HG03558 (cell line): ENCODE data around the gene CPNE4.

Experiments
- ATAC-seq: cut with Tn5 transposase; IDR thresholded peaks from one replicate; pipeline ENCODE4 v1.9.1; 2021; ENCODE audit warnings: moderate number of reproducible peaks; ENCODE audit not compliant: unreplicated experiment; ENCODE audit errors: extremely low read depth

The CPNE4 gene

GRCh38 chr3:131749826-131750225, 285.0 kb downstream of the CPNE4 start:
- no peak for ATAC-seq

DNA sequence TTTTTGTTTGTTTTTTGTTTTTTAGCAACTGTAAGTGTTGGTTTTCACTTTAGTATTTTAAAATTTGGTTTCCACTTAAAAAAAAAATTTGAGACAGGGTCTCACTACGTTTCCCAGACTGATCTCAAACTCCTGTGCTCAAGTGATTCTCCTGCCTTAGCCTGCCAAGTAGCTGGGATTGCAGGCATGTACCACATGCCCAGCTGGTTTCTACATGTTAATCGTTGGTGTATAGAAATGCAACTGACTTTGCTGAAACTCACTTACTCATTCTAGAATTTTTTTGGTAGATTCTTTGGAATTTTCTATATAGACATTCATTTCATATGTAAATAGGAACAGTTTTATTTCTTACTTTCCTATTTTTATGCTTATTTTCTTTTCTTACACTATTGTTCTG, 287.3 kb downstream of the CPNE4 start:
- no peak for ATAC-seq

- no peak for ATAC-seq
Measured at GRCh38 chr3:131744765-131745164, 290.0 kb downstream of the CPNE4 start.

DNA sequence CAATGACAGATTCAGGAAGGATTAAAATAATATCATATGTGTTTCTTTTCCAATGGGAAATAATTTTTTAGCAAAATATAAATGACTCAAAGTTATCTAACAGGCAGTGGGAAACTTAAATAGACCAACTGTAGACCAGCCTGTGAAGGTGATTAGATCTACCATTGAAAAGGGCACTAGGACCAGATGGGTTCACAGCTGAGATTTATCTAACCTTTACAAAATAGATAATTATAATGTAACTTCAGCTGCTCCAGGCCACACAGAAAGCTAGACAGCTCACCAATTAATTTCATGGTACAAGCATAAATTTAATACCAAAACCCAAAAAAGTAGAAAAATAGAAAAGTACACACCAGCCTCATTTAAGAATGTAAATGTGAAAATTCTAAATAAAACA, 291.7 kb downstream of the CPNE4 start:
- ATAC-seq, result no peak

DNA sequence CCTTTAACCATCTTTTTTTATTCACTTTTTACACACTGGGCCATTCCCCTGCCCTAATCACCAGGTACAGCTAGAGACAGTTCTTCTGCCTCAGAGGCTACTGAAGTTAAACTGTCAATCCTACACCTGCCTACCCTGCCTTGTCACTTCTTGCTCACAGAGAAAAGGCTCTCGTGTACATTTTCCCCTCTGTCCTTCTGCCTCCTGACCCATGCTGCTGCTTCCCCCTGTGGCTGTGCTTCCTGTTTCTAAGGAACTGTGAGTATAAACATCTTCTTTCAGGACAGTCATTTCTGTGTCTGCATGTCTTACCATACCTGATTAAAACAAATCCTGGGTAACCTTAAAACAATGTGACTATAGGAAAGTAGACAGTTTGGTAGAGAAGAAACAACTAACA, 295.6 kb downstream of the CPNE4 start:
- ATAC-seq, result no peak

DNA sequence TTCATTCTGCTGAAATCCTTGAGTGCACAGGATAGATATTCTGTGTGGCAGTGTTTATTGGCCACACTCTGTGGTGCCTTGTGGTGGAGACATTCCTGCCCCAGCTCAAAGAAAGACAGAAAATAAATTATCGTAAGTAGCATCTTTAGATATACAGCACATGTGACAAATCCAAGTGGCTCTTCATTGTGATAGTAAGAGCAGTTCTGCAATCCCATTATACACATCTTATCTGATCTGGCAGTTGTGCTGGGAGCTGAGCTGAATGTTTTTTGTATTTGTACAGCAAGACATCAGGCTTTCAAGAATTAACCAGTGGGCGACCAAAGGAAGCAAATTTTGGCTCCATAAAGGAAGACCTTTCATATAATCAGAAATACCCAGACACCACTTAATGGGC, 296.7 kb downstream of the CPNE4 start:
- no peak for ATAC-seq

- ATAC-seq, result no peak
Measured at GRCh38 chr3:131735544-131735943, 299.3 kb downstream of the CPNE4 start.

GRCh38 chr3:131735116-131735515, 299.7 kb downstream of the CPNE4 start:
- no peak for ATAC-seq

DNA sequence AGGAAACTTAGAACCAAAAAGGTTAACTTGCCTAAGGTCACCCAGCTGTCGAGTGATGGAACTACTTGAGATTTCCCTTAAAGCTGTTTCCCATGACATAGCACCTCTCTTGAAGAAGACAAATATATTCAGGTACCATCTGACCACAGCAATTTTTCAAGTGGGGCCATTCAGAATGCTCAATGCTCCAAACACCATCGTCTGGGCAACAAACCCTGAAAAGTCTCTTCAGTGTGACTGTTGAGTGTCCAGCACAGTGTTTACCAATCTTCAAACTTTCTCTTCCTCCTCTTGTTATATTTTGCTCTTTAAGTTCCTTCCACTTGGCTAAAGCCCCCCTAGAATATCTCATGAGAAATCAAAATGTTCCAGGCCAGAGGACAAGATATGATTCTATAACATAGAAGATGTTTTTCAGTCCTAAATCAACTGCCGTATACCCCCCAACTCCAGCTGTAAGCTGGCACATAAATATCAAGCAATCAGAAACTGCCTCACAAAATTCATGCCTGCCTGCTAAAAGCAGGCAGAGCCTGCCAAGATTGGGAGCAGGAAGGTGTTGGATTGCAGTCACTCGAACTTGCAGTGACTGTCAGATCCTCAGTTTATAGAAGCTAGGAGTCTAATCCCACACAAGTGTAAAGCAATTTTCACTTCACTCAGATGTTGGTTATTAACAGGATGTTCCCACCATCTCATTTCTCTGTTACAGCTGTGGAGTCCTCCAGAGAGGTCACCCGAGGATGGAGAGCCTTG, 301.6 kb downstream of the CPNE4 start:
- no peak for ATAC-seq

- ATAC-seq, result no peak
Measured at GRCh38 chr3:131731709-131732108, 303.1 kb downstream of the CPNE4 start.

DNA sequence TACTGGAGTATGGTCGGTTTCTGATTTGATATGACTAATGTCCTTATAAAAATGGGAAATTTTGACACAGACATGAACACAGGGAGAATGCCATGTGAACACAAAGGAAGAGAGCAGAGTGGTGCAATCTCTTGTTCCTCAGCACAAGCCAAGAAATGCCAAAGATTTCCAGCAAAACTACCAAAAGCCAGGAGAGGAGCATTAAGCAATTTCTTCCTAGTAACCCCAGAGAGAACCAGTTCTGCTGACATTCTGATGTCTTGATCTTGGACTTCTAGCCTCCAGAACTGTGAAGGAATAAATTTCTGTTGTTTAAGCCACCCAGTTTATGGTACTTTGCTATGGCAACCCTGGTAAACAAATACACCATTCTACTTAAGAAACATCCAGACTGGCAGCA, 304.2 kb downstream of the CPNE4 start:
- no peak for ATAC-seq

DNA sequence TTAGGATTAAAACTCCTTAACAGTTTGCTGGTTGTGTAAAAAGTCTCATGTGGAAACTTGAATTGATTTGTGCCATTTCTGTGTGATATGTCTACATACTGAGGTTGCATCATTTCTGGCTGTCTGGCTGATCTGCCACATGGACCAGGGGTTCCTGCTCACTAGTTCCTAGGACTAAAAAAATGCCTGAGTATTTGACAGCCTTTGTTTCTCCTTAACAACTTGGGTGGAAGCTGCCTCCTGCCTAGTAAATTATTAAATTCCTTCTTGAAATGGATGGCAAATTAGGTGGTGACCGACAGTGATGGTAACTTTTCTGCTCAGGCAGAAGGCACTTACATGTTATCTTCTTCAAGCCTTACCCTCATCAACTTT, 305.2 kb downstream of the CPNE4 start:
- no peak for ATAC-seq

DNA sequence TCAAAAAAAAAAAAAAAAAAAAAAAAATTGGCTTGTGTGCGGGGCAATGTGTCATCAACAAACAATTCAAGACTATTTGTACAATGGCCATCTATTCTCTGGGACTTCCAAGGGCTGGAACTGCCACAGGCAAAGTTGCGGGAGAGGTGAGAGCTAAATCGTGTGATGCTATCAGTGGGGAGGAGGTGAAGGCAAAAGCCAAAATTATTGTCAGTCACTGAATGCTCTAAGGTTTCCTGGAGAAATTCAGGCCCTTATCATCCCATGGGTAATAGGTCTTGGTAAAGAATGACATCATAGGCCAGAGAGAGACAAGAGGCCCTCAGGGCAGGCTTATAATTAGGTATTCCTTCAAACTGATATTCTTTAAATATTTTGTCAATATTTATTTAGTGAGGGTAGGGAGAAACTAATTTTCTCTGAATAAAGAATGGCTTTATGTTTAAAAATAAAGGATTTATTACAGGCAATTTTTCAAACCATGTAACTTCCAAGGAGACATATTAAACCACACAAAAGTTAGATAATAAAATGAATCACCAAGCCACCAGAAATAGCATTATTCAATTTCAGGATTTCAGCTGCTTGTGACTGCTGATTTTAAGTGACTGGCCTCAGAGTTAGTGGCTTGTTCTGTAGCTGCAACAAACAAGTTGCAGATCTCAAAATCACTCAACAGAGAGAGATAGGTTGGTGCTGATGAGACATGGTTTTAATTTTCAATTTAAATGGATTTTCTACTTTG, 305.7 kb downstream of the CPNE4 start:
- ATAC-seq, result no peak

- ATAC-seq, result no peak
Measured at GRCh38 chr3:131725414-131725813, 309.4 kb downstream of the CPNE4 start.

DNA sequence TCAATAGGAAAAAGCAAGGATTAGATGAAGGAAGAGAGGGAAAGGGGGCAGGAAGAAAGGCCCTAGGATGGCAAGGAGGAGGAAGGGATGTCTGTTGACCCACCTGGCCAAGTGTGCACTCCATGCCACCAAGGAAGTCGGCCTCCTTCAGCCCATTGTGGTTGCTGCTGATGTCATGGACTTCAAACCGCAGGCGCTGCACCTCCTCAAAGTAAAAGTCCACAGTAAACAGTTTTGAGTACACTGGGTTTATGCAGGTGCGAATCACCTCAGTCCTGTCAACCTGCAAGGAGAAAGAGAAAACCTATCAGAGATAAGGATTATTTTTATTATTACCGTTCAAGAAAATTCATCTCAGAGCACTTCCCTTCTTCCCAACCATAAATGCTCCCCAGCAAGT, 311.5 kb downstream of the CPNE4 start:
- ATAC-seq, result no peak

GRCh38 chr3:131717493-131717892, 317.3 kb downstream of the CPNE4 start:
- ATAC-seq, result no peak

DNA sequence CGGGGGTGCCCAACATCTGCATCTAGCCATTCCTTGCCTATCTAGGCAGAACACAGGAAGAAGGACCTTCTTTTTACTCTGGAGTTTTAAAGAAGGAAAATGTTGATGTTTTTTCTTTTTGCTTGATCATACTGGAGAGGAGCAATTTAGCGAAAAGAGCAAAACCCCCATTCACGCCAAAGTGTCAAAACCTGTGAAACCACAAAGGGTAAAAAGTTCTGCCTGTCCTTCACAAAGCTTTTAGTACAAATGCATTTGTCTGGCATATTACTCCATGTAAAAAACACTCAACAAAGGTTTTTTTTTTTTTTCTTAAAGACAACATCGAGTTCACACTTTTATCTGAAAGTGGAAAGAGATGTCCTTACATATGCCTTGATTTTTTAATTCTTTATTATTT, 317.9 kb downstream of the CPNE4 start:
- no peak for ATAC-seq

DNA sequence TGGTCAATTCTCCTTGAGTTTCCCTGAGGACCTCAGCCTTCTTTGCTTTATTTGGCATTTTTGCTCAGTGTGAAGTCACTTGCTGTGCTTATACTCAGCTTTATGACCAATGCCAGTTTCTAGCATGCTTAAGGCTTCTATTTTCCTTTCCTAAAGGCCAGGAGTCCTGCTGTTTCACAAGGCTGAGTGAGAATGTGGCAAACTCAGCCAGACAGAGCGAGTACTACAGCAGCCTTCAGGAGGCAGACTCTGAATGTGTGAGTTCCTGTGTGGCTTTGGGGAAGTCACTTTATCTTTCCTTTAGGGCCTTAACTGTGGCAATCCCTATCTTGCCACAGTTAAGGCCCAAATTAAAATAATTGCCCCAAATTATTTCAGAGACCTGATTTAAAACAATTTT, 318.8 kb downstream of the CPNE4 start:
- no peak for ATAC-seq

- ATAC-seq, result peak; percentile 77
Measured at GRCh38 chr3:131714585-131715220, 320.1 kb downstream of the CPNE4 start.

DNA sequence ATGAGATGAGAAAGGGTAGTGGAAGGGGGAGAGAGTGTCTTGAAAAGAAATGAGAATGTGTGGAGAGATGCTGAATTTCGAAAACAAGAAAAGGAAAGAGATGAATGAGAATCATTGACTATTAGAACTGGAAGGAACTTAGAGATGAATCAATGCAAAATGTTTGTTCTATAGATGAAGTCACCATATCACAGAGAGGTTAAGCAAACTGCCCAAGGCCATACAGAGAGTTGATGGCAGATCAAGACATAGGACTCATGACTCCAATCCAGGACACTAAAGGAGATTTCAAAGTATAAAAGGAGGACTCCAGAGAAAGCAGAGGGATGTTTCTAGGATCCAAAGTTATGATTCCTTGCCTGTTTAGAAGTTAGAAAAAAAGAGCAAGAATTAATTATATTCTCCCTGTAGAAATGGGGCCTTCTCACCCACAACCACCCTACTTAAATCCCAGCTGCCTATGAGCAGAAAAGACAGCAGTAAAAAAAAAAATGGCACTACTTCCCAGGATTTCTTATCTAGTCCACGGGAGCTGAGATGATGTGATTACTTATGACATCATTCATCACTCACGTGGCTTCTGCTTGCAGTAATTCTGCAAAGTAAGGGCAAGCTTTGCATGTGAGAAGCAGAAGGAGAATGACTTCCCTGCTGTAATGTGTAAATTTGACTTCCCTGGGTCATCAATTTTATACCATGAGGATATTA, 321.2 kb downstream of the CPNE4 start:
- ATAC-seq, result no peak

DNA sequence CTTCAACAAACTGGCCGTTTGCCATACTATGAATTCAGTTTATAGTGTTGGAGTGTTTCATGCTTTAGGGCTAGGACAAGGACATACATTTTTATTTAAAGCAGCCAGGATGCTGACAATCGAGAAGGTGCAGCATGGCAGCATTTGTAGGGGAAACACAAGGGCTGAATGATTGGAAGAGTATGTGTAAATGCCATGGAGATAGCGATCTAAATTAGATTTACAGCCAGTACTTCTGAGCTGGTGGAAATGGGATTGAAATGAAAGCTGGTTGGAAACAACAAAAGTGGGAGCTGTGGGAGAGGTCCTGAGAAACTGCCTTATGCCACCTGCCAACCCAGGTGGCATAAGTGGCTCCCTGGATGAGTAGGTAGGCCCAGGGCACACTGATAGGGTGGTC, 322.2 kb downstream of the CPNE4 start:
- ATAC-seq, result no peak
